T-cell (primary cell): ENCODE results near the gene GARIN1A. TPM values are rescaled to one million over a fixed set of nuclear protein-coding genes. Genes with fewer than 3 reads are reported as not detected.
"Not testable (repeated sequence)": the region's sequence is repeated elsewhere in the genome, so short reads cannot be mapped to it uniquely, and the experiment has no call there.

Experiments used
- ATAC-seq, 4 experiments: fragments of 200-7000 bp in 3 of 4; fragments of 150-1000 bp in 1 of 4; cut with Tn5 transposase; replicated peaks in 1 of 4; 1 replicate in 3 of 4; 2 replicates in 1 of 4; pipeline ENCODE4 v1.10.0; 2021; ENCODE audit warnings: moderate library complexity in 3 of 4, mild to moderate bottlenecking in 2 of 4, moderate number of reproducible peaks in 1 of 4
- CTCF ChIA-PET, 2 donors: fragments of 300-600 bp; sonication (Branson Sonifier 250); formaldehyde crosslinking; loops; one replicate each; lab custom pipeline; 2022; ENCODE audit warnings: antibody characterized with exemption in 2 of 2; lab: Charles Lee
- POLR2A ChIA-PET, 2 donors: fragments of 300-600 bp; sonication (Branson Sonifier 250); formaldehyde crosslinking; loops; one replicate each; lab custom pipeline; 2022; ENCODE audit warnings: antibody characterized with exemption in 2 of 2; lab: Charles Lee
- DNase-seq, 35 experiments: peaks; one replicate each; pipeline versions ENCODE4 v3.0.0 to v3.0.0-alpha.2; 2013 to 2023
- H3K27ac ChIP-seq: one replicate; pipeline ENCODE4 v1.5.1; 2013; ENCODE audit warnings: low read length
- H3K27me3 ChIP-seq, 2 experiments: replicated peaks in 1 of 2; 1 replicate in 1 of 2; 2 replicates in 1 of 2; pipeline versions ENCODE4 v1.6.1 to v1.7.0; 2013; ENCODE audit warnings: low read length in 1 of 2, mixed read lengths in 1 of 2; ENCODE audit not compliant: control insufficient read depth in 2 of 2, insufficient read depth in 2 of 2; ENCODE audit errors: extremely low read depth in 1 of 2
- H3K36me3 ChIP-seq, 2 donors: 1 replicate in 1 of 2; 2 replicates in 1 of 2; pipeline versions ENCODE4 v1.6.1 to v1.7.0; 2013; ENCODE audit warnings: low read length in 1 of 2; ENCODE audit not compliant: control insufficient read depth in 2 of 2, insufficient read depth in 1 of 2; ENCODE audit errors: extremely low read depth in 1 of 2
- H3K4me1 ChIP-seq, 2 experiments: 1 replicate in 1 of 2; 2 replicates in 1 of 2; pipeline versions ENCODE4 v1.6.1 to v1.7.0; 2013; ENCODE audit warnings: low read length in 2 of 2, mixed read lengths in 1 of 2; ENCODE audit not compliant: insufficient read depth in 2 of 2, control insufficient read depth in 1 of 2; ENCODE audit errors: extremely low read depth in 1 of 2
- H3K4me3 ChIP-seq, 2 donors: 1 replicate in 1 of 2; 2 replicates in 1 of 2; pipeline versions ENCODE4 v1.5.1 to v1.7.0; 2013; ENCODE audit warnings: mild to moderate bottlenecking in 2 of 2, low read length in 1 of 2, moderate library complexity in 1 of 2; ENCODE audit not compliant: control insufficient read depth in 1 of 2; ENCODE audit errors: extremely low read depth in 1 of 2
- H3K9me3 ChIP-seq: 2 replicates; pipeline ENCODE4 v1.7.0; 2013
- H3K27ac Mint-ChIP-seq, 2 donors: one replicate each; pipeline ENCODE4 v1.8.0; 2020 to 2021; ENCODE audit warnings: mild to moderate bottlenecking in 2 of 2, mixed read lengths in 2 of 2
- H3K27me3 Mint-ChIP-seq, 2 donors: one replicate each; pipeline ENCODE4 v1.8.0; 2021 to 2022; ENCODE audit warnings: mixed read lengths in 2 of 2
- H3K36me3 Mint-ChIP-seq: one replicate; pipeline ENCODE4 v1.8.0; 2021; ENCODE audit warnings: mixed read lengths
- H3K4me1 Mint-ChIP-seq, 3 donors: one replicate each; pipeline ENCODE4 v1.8.0; 2020 to 2022; ENCODE audit warnings: mixed read lengths in 3 of 3, mild to moderate bottlenecking in 1 of 3
- H3K4me3 Mint-ChIP-seq, 3 donors: one replicate each; pipeline ENCODE4 v1.8.0; 2020 to 2022; ENCODE audit warnings: mild to moderate bottlenecking in 3 of 3, mixed read lengths in 3 of 3, moderate library complexity in 3 of 3
- H3K9me3 Mint-ChIP-seq, 3 donors: one replicate each; pipeline ENCODE4 v1.8.0; 2020 to 2022; ENCODE audit warnings: mixed read lengths in 3 of 3
- WGBS: methylation state at CpG from one replicate; pipeline ENCODE4 v1.1.5; 2013; ENCODE audit warnings: missing lambda C conversion rate; ENCODE audit not compliant: insufficient coverage; 5-methylcytosine and 5-hydroxymethylcytosine counted together
- total RNA-seq, 35 experiments: library from RNA in 6 of 35; stranded (reverse) in 6 of 35; fragments of 120-200 nt in 1 of 35; gene quantifications; one replicate each; pipeline versions ENCODE4 v1.2.1 to v1.2.4 and lab custom pipeline; 2013 to 2026

The GARIN1A gene
- total RNA-seq, 5 donors from 2014 or later (not counting 1 experiment from before 2014, with no cell fraction given) = 1.4 to 3.7 (median 3.2) TPM

GRCh38 chr7:128688492-128688891 is 16.4 kb downstream of the GARIN1A start:
- ATAC-seq = no peak
- no peaks in the 10 kb centered on the region for H3K9me3 Mint-ChIP-seq
- no peaks in the 10 kb centered on the region for H3K4me1 Mint-ChIP-seq
- no peak for DNase-seq
- no peak overlapping the region for H3K4me3 ChIP-seq
- no peak overlapping the region for H3K4me3 Mint-ChIP-seq
- H3K36me3 Mint-ChIP-seq = peaks cover 10% of the 10 kb centered on the region
- WGBS = no CpG with 5 or more reads among the region's 5 CpGs
- H3K27me3 ChIP-seq = peaks cover 0 to 9% of the 10 kb centered on the region in 2 experiments
- H3K4me1 ChIP-seq = no peaks in the 10 kb centered on the region
- H3K27ac Mint-ChIP-seq = no peak overlapping the region
- H3K27me3 Mint-ChIP-seq = peaks cover 1 to 13% of the 10 kb centered on the region in 2 donors
- H3K27ac ChIP-seq = no peak overlapping the region
- H3K36me3 ChIP-seq = no peaks in the 10 kb centered on the region
- POLR2A ChIA-PET = no interaction called here
- no peaks in the 10 kb centered on the region for H3K9me3 ChIP-seq
- CTCF ChIA-PET = interaction anchor here (0.6 to 0.7 kb wide), 2 partner anchors 331 to 732 kb away, joined by 3 read pairs; no protein-coding TSS in a partner anchor

GRCh38 chr7:128689161-128689935 is 17.3 kb downstream of the GARIN1A start:
- ATAC-seq, DNase-seq, H3K27me3 ChIP-seq, H3K36me3 Mint-ChIP-seq, H3K36me3 ChIP-seq, H3K4me1 ChIP-seq, H3K4me3 Mint-ChIP-seq, H3K4me1 Mint-ChIP-seq, H3K27ac Mint-ChIP-seq, H3K27ac ChIP-seq, H3K9me3 Mint-ChIP-seq, H3K9me3 ChIP-seq, POLR2A ChIA-PET, H3K4me3 ChIP-seq: not testable (repeated sequence)
- H3K27me3 Mint-ChIP-seq = peaks cover 4 to 13% of the 10 kb centered on the region in 2 donors
- CTCF ChIA-PET = interaction anchor here (0.6 to 0.7 kb wide), 2 partner anchors 331 to 733 kb away, joined by 3 read pairs; no protein-coding TSS in a partner anchor
- 98% methylated on average over 9 of the region's 59 CpGs for WGBS

- 60% methylated on average over 1 of the region's 1 CpG for WGBS
- POLR2A ChIA-PET = no interaction called here
- H3K9me3 Mint-ChIP-seq = no peaks in the 10 kb centered on the region
- CTCF ChIA-PET = no interaction called here
- no peak overlapping the region for H3K4me3 Mint-ChIP-seq
- Histone ChIP-seq H3K4me3 (no peak overlapping the region), H3K27me3 (peaks cover 0 to 21% of the 10 kb centered on the region in 2 experiments), H3K27ac (no peak overlapping the region), H3K4me1 (no peaks in the 10 kb centered on the region), H3K9me3 (no peaks in the 10 kb centered on the region), H3K36me3 (no peaks in the 10 kb centered on the region)
- no peak overlapping the region for H3K27ac Mint-ChIP-seq
- no peak for ATAC-seq
- H3K36me3 Mint-ChIP-seq = peaks cover 6% of the 10 kb centered on the region
- no peaks in the 10 kb centered on the region for H3K4me1 Mint-ChIP-seq
- DNase-seq = no peak
- H3K27me3 Mint-ChIP-seq = peaks cover 8 to 18% of the 10 kb centered on the region in 2 donors
Observed at GRCh38 chr7:128691227-128691626, 19.1 kb downstream of the GARIN1A start.

GRCh38 chr7:128692623-128693270 is 20.7 kb downstream of the GARIN1A start:
- H3K4me3 Mint-ChIP-seq = no peak overlapping the region
- peaks cover 24 to 25% of the 10 kb centered on the region in 2 donors for H3K27me3 Mint-ChIP-seq
- H3K4me1 ChIP-seq = peaks cover 0 to 8% of the 10 kb centered on the region in 2 experiments
- DNase-seq = no peak
- ATAC-seq = no peak
- CTCF ChIA-PET = no interaction called here
- no peak overlapping the region for H3K27ac Mint-ChIP-seq
- 88% methylated on average over 2 of the region's 7 CpGs for WGBS
- no peaks in the 10 kb centered on the region for H3K9me3 ChIP-seq
- peaks cover 5 to 7% (median 5%) of the 10 kb centered on the region in 3 donors for H3K4me1 Mint-ChIP-seq
- H3K36me3 ChIP-seq = no peaks in the 10 kb centered on the region
- no peak overlapping the region for H3K4me3 ChIP-seq
- POLR2A ChIA-PET = no interaction called here
- no peaks in the 10 kb centered on the region for H3K36me3 Mint-ChIP-seq
- no peaks in the 10 kb centered on the region for H3K9me3 Mint-ChIP-seq
- H3K27ac ChIP-seq = no peak overlapping the region
- H3K27me3 ChIP-seq = peaks cover 0 to 35% of the 10 kb centered on the region in 2 experiments

- Mint-ChIP-seq H3K9me3 (no peaks in the 10 kb centered on the region), H3K36me3 (no peaks in the 10 kb centered on the region)
Observed at GRCh38 chr7:128693373-128694015, 21.4 kb downstream of the GARIN1A start.

GRCh38 chr7:128694738-128695137 is 22.6 kb downstream of the GARIN1A start:
- peaks cover 3 to 48% of the 10 kb centered on the region in 2 experiments for H3K27me3 ChIP-seq
- Mint-ChIP-seq H3K4me1 (peaks cover 10 to 15% (median 10%) of the 10 kb centered on the region in 3 donors), H3K9me3 (no peaks in the 10 kb centered on the region), H3K36me3 (no peaks in the 10 kb centered on the region), H3K27ac (no peak overlapping the region), H3K27me3 (peaks cover 38 to 42% of the 10 kb centered on the region in 2 donors), H3K4me3 (no peak overlapping the region)
- H3K4me3 ChIP-seq = no peak overlapping the region
- no peaks in the 10 kb centered on the region for H3K9me3 ChIP-seq
- H3K4me1 ChIP-seq = peaks cover 0 to 8% of the 10 kb centered on the region in 2 experiments
- no peaks in the 10 kb centered on the region for H3K36me3 ChIP-seq
- 58% methylated on average over 2 of the region's 2 CpGs for WGBS
- ChIA-PET CTCF (interaction anchor here in 1 of 2 donors (0.6 kb wide), 1 partner anchor 9 kb away, joined by 3 read pairs; no protein-coding TSS in a partner anchor), POLR2A (no interaction called here)
- DNase-seq (no peak), ATAC-seq (no peak)
- no peak overlapping the region for H3K27ac ChIP-seq

More at GRCh38 chr7:128693373-128694015, 21.4 kb downstream of the GARIN1A start:
- Histone ChIP-seq H3K36me3 (no peaks in the 10 kb centered on the region), H3K9me3 (no peaks in the 10 kb centered on the region), H3K27ac (no peak overlapping the region), H3K27me3 (peaks cover 3 to 40% of the 10 kb centered on the region in 2 experiments), H3K4me3 (no peak overlapping the region), H3K4me1 (peaks cover 0 to 8% of the 10 kb centered on the region in 2 experiments)
- CTCF ChIA-PET = no interaction called here
- POLR2A ChIA-PET = no interaction called here
- WGBS = 85% methylated on average over 17 of the region's 19 CpGs
- no peak overlapping the region for H3K4me3 Mint-ChIP-seq
- DNase-seq (no peak), ATAC-seq (no peak)
- peaks cover 10 to 12% (median 10%) of the 10 kb centered on the region in 3 donors for H3K4me1 Mint-ChIP-seq
- H3K27ac Mint-ChIP-seq = no peak overlapping the region
- H3K27me3 Mint-ChIP-seq = peaks cover 31 to 32% of the 10 kb centered on the region in 2 donors
